GM10847 (cell line): ENCODE results near the gene RASD1.

Source experiments
- POLR2A ChIP-seq: IDR thresholded peaks from 2 replicates; pipeline ENCODE4 v1.6.1; 2011; ENCODE audit not compliant: insufficient read length; ENCODE audit errors: extremely low read depth

The RASD1 gene

GRCh38 chr17:17508646-17509591 is 12.7 kb upstream of the RASD1 start:
- TF ChIP-seq POLR2A: no peak

- no peak for TF ChIP-seq POLR2A
Measured at GRCh38 chr17:17508019-17508535, 11.9 kb upstream of the RASD1 start.

DNA sequence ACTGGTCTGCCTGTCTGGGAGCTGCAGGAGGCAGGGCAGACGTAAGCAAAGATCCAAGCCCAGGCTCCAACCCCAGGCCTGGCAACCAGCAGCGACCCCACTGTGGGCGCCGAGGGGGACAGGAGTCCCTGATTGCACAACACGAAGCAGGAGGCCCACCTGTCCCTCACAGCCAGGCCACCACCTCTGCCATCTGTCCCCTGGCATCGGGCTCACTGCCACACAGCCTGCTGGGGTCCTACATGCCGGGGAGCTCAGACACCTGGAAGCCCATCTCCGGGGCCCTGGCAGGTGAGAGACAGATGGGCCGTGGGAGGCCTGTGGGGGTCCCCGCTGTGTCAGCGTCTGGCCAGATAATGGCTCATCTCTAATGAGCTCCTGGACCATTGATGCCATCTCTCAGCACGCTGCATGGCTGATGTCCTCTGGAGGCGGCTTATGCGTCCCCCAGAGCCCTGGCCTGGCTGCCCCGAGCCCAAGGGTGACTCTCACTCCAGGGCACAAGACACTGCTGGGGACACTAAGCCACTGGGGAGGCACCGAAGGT is 11.3 kb upstream of the RASD1 start:
- TF ChIP-seq POLR2A: no peak

DNA sequence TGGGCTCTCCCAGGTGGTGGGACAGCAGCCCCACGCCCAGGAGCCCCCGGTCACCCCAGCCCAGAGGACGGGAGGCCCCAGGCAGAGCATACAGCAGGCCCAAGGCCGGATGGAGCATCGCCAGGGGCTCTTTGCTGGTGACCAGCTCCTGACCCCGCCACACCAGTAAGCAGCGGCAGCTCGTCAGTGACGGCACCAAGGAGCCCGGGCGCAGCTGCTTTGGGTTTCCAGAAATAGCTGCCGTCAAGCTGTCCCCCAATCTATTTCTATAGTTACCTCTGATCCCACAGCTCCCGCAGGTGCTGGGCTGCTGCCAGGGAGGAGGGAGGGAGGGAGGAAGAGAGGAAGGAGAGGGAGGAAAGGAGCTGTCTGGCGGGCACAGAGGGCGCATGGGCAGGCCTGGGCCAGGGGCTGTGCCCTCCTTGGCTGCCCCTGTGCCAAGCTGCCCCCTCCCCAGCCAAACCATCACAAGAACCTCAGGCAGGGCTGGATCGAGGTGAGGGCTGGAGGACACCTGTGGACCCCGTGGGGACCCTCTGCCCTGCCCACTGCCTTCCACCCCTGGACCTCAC is 10.8 kb upstream of the RASD1 start:
- TF ChIP-seq POLR2A: no peak

DNA sequence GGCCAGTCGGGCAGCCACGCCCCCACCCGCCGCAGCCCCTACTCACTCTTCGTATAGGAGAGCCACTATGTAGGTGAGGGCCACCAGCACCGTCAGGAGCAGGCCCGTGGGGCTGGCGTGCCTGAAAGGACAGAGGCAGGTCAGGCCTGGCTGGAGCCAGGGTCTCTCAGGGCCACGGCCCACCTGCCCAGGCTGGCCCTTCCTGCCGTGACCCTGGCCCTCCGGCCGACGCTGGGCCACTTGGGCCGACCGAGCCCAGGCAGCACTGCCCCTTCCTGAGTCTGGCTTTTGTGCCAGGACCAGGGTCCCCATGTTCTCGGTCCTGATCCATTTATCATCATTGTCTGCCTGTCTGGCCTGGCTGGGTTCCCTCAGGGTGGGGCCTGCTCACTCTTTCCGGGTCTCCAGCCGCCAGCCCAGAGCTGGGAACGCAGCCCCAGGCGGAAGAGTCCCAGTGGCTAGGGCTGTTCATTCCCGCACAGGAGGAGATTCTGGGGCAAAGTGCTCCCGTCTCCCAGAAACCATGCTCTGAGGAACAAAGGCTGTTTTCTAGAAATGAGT is 10.1 kb upstream of the RASD1 start:
- no peak for TF ChIP-seq POLR2A

DNA sequence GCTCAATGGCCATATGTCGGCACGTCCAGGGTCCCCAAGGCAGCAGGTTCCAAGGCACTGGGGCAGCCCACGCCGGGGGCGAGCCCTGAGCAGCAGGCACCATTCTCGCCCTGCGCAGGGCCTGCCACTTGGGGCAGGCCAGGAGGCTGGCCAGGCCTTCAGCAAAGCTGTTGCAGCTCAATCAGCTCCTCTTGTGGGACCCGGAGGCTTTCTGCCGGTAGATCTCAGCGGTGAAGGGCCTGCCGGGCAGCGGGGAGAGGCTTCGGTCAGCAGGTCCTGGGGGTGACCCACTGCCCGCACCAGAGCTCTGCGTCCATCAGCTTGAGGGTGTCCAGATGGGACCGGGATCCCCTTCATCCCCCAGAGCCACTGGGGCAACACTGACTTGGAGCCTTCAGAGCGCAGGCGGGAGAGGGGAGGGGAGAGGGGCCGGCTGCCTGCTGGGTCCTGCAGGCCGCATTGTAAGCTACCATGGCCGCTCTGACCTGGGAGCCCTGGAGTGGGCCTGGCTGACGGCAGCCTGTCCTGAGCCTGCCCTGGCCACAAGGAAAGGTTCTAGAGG is 9.5 kb upstream of the RASD1 start:
- TF ChIP-seq POLR2A: no peak

GRCh38 chr17:17505151-17505550 is 9.0 kb upstream of the RASD1 start:
- no peak for TF ChIP-seq POLR2A

GRCh38 chr17:17504341-17505140 is 8.3 kb upstream of the RASD1 start:
- TF ChIP-seq POLR2A: no peak

GRCh38 chr17:17503566-17504130 is 7.5 kb upstream of the RASD1 start:
- TF ChIP-seq POLR2A: no peak

GRCh38 chr17:17502741-17503565 is 6.8 kb upstream of the RASD1 start:
- no peak for TF ChIP-seq POLR2A

DNA sequence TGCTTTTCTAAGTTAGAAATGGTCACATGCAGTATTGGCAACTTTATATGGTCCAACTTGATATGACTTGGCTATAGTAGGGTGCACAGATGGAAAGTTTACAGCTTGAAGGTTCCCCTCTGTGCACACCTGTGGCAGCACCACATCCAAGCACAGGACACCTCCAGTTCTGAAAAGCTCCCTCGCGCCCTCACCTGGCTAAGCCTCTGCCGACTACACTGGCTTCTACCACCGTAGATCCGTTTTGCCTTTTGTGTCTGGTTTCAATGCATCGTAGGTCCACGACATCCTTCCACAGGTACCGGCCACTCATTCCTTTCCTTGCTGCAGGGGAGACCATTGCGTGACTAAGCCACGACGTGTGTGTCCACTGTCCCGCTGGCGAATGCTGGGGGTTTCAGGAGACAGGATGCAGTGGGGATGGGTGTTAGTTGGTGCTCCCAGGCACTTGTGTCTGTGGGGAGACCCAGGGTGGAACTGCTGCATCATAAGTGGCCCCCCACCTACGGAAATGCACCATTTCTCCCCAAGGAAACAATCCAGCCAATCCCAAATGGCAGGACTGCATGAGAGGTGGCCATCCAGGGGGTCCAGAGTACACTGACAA is 4.9 kb upstream of the RASD1 start:
- no peak for TF ChIP-seq POLR2A

DNA sequence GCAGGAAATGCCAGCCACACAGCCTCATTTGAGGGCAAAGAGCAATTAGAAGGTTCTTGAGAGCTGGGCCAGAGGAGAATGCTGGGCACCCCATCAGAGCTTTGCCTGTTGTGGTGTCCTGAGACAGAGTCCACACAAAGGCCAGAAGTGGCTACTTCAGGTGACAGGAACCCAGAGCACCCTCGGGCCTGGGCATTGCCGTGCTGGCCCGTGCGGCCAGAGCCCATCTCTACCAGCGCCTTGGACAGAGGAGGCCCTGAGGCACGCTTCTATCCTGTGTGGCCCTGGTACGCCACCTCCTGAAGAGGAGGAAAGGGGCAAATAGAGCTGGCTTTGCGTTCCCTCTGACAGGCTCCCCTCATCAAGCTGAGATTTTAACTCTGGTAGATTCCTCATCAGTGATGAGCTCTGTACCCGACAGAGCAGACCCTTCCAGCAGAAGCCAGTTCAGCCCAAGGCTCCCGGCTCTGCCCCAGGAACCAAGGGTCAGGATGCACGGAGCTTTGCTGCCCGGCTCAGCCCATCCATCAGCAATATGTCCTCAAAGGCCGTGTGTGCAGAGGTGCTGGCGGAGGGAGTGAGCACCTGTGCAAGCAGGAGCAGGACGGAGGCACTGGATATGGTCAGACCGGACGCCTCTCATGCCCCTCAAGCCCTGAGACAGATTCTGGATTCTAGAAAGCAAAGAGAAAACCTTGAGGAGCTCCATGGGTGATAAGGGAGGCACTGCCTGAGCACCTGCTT is 3.4 kb upstream of the RASD1 start:
- TF ChIP-seq POLR2A: no peak
